Raji (cell line): ENCODE measurements around the gene C22orf23.

Experiments
- POLR2A ChIP-seq: IDR thresholded peaks from 2 replicates; pipeline ENCODE4 v1.6.1; 2011; ENCODE audit warnings: low read depth, low read length, control low read depth; ENCODE audit not compliant: insufficient read depth

The C22orf23 gene

DNA sequence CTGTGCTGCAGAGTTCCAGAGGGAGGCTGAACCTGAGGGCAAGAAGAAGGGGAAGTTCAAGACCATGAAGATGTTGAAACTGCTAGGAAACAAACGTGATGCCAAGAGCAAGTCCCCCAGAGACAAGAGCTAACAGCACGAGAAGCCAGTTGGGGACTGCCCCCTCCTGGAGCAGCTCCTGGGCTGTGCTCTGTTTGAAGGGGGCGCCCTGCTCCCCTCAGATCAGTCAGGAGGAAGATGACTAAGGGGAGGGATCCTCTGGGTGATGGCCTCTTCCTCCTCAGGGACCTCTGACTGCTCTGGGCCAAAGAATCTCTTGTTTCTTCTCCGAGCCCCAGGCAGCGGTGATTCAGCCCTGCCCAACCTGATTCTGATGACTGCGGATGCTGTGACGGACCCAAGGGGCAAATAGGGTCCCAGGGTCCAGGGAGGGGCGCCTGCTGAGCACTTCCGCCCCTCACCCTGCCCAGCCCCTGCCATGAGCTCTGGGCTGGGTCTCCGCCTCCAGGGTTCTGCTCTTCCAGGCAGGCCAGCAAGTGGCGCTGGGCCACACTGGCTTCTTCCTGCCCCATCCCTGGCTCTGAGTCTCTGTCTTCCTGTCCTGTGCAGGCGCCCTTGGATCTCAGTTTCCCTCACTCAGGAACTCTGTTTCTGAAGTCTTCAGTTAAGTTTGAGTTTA lies 12.6 kb downstream of the C22orf23 start:
- TF ChIP-seq POLR2A = no peak

DNA sequence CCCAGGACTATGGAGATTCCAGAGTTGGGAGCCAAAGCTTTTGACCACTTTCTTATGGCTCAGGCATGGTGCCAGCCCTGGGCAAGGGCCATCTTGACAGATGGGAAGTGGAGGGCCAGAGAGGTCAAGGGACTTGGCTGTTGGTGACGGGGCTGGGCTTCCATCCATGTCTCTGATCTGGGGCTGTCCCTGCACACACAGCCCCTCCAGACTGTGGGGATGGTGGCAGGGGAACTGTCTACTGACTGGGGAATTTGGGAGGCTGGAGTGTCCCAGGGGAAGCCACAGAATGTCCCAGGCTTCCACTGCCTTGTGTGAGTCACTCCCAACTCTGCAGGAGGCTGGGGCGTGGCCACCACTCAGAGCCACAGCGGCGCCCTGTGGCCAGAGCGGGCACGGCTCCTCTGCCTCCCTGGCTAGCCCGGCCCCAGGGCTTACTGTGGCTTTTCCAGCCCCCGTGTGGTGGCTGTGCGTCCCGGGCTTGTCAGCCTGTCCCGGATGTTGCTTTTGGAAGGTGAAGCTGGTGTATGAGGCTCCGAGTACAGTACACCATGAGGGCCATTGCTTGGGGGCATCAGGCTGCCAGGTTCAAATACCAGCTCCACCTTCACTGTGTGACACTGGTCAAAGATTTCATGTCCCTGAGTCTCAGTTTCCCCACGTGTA lies 19.6 kb downstream of the C22orf23 start:
- TF ChIP-seq POLR2A = no peak

DNA sequence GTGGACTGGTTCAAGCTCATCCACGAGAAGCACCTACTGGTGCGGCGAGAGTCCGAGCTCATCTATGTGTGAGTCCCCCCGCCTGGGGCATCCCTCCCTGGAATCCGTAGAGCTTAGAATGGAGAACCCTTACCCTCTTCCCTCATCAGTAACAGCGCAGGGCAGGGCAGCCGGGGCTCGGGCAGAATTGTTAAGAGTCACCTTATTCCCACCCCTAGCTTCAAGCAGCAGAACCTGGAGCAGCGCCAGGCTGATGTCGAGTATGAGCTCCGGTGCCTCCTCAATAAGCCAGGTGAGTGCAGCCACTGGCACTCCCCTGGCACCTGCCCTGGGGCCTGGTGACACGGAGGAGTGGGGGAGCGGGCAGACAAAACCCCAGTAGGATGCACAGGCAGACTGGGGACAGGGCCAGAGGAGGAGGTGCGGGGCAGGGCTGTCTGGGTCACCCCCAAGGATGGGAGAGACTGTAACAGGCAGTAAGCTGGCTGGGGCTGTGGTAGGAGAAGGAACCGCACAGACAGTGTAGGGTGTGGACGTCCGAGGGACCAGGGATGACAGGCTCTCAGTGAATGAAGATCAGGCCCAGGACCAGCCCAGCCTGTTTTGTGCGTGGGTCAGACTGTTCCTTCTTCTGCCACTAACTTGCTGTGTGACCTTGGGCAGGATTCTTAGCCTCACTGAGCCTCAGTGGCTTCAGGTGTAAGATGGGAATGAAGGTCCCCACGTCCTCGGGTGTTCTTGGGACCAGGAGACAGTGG lies 20.4 kb downstream of the C22orf23 start:
- TF ChIP-seq POLR2A = no peak

GRCh38 chr22:37932401-37932800 lies 21.0 kb downstream of the C22orf23 start:
- TF ChIP-seq POLR2A = no peak

DNA sequence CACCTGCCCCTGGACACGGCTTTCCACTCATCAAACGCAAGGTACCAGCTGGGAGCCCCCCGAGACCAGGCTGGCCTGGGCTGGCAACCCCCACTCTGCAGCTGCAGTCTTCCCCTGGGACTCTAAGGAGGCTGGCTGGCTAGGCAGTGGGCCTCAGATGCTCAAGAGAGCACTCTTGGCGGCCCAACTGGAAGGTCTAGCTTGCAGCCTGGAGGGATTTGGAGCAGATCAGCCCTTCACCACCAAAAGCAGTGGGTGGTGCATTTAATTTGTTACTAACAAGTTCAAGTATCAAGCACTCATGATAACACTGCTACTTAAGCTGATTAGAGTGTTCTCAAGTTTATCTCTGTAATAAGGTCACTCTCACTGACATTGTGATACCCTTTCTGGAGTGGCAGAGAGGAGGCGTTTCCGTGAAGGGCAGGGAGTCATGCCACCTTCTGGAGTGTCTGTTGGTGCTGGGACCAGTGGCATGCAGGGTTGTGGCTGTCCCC lies 21.5 kb downstream of the C22orf23 start:
- TF ChIP-seq POLR2A = no peak

- TF ChIP-seq POLR2A = no peak
Measured at GRCh38 chr22:37930952-37931440, 22.4 kb downstream of the C22orf23 start.

DNA sequence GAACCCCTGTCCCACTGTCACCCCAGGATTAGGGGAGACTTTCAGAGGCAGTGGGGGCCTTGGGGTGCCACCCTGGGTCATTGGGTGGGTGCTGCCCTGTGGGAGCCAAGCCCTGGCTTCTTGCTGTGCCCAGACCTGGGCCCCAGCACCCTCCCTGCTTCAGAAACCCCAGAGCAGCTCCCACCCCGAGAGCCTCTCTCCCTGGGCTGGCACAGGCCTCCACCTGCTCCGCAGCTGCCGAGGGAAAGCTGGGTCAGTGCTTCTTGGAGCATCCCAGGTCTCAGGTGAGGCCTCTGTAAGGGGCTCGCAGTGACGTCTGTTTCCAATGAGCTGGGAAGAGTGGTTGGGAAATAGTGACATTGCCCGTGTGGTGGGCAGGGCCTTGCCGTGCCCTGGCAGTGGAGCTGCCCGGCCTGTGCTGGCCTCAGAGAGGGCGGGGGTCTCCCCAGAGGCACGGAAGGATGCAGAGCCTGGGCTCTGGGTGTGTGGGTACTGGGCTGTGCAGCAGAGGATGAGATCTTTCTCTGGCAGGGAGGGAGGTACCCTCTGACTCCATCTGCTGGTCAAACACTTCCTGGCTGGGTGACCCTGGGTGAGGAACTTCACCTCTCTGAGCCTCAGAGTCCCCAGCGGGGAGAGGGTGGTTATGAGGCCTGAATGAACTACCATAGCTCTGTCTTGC lies 23.0 kb downstream of the C22orf23 start:
- TF ChIP-seq POLR2A = no peak

DNA sequence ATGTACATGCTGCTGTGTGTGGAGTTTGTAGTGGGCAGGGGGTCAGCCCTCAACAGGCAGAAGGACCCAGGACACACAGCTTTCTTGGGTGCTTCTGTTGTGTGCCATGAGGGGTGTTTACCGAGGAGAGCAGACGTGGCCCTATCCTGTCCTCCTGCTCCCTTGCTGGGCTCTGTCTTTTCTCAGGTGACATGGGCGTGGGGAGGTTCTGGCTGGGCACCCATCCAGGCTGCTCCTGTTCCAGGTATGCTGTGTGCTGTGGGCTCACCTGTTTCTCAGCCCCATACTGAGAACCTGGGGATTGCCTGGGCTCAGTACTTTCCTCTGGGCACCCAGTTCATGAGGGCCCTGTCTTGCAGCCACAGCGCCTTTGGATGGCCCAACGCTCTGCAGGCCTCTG lies 24.0 kb downstream of the C22orf23 start:
- TF ChIP-seq POLR2A = no peak

GRCh38 chr22:37927637-37927936 lies 25.8 kb downstream of the C22orf23 start:
- no peak for TF ChIP-seq POLR2A

DNA sequence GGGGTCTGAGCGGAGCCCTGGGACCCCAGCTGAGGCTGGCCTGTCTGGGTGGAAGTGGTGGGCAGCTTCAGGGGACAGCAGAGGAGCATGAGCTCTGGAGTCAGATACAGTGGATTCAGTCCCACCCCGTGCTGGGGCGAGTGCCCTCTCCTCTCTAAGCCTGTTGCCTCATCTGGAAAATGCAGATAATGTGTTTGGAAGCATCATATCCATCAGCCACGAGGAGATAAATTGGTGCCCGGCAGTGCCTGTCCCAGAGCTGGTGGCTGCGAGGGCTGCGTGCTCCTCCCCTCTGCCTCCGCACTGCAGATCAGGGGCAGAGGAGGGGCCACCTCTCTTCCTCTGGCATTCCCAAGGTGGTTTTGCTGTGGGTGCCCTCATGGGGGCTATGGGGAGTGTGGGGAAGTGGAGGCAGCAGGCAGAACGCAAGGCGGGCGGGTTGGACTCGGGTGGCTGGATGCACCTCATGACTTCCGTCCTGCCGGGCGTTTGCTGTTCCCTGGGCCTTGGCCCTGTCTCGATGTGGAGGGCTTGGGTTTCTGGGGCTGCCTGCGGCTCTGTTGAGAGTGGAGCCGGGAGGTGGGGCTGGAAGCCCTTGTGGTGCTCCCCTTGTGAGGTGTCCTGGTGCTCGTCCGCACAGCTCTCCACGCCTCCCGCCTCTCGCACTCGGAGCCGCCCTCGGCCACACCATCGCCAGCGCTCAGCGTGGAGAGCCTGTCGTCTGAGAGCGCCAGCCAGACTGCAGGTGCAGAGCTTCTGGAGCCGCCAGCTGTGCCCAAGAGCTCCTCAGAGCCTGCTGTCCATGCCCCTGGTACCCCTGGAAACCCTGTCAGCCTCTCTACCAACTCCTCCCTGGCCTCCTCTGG lies 26.4 kb downstream of the C22orf23 start:
- TF ChIP-seq POLR2A = no peak

GRCh38 chr22:37926358-37926757 lies 27.0 kb downstream of the C22orf23 start:
- no peak for TF ChIP-seq POLR2A

- TF ChIP-seq POLR2A = no peak
Measured at GRCh38 chr22:37925767-37926166, 27.6 kb downstream of the C22orf23 start.

DNA sequence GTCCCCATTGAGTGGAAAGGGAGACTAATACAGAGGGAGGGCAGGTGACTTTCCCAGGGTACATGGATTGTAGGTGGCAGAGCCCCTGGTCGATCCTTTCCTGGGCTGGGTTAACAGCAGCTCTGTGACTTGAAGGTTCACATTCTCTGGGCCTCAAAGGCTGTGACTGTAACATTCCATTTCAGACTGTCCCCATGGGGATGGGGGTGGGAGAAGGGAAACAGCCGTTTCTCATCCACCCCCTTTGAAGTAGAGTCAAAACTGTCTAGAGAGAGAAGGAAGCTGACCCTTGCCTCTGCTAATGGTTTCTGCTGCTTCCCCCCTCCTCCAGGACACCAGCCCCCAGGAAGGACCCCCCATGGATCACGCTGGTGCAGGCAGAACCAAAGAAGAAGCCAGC lies 28.1 kb downstream of the C22orf23 start:
- TF ChIP-seq POLR2A = no peak

GRCh38 chr22:37924386-37925065 lies 28.9 kb downstream of the C22orf23 start:
- TF ChIP-seq POLR2A = no peak
